Endothelial cell of umbilical vein (primary cell): ENCODE measurements around the gene SLC2A11.

Source experiments
- EZH2 ChIP-seq: IDR thresholded peaks from 2 replicates; pipeline ENCODE4 v1.6.1; 2012; ENCODE audit warnings: borderline replicate concordance, low read depth, mild to moderate bottlenecking, moderate library complexity, low read length, inconsistent platforms; ENCODE audit not compliant: severe bottlenecking
- MYC ChIP-seq: IDR thresholded peaks from one replicate; pipeline ENCODE4 v1.6.1; 2011; ENCODE audit warnings: mild to moderate bottlenecking, low read depth, low read length
- POLR2AphosphoS5 ChIP-seq: IDR thresholded peaks from 2 replicates; pipeline ENCODE4 v1.6.1; 2012; ENCODE audit warnings: low read depth, mild to moderate bottlenecking, control low read depth, low read length, moderate library complexity; ENCODE audit not compliant: insufficient read depth
- TF ChIP-seq, protein P1 (sequence below), 2 donors: IDR thresholded peaks; 1 replicate in 1 of 2; 2 replicates in 1 of 2; pipeline ENCODE4 v1.5.1; 2011; ENCODE audit warnings: low read length in 2 of 2, mild to moderate bottlenecking in 2 of 2, moderate library complexity in 2 of 2, control low read depth in 1 of 2, inconsistent platforms in 1 of 2, low read depth in 1 of 2; ENCODE audit not compliant: insufficient read depth in 1 of 2; ENCODE audit errors: extremely low read depth in 1 of 2

GRCh38 chr22:23874871-23875270, 17.2 kb downstream of the SLC2A11 start:
- TF ChIP-seq, protein P1, sequence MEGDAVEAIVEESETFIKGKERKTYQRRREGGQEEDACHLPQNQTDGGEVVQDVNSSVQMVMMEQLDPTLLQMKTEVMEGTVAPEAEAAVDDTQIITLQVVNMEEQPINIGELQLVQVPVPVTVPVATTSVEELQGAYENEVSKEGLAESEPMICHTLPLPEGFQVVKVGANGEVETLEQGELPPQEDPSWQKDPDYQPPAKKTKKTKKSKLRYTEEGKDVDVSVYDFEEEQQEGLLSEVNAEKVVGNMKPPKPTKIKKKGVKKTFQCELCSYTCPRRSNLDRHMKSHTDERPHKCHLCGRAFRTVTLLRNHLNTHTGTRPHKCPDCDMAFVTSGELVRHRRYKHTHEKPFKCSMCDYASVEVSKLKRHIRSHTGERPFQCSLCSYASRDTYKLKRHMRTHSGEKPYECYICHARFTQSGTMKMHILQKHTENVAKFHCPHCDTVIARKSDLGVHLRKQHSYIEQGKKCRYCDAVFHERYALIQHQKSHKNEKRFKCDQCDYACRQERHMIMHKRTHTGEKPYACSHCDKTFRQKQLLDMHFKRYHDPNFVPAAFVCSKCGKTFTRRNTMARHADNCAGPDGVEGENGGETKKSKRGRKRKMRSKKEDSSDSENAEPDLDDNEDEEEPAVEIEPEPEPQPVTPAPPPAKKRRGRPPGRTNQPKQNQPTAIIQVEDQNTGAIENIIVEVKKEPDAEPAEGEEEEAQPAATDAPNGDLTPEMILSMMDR (IDR thresholded peaks at IDR 0.05; ENCODE audit: extremely low read depth in 1 of 2, insufficient read depth in 1 of 2, low read depth in 1 of 2, low read length in 2 of 2) = no peak
- TF ChIP-seq POLR2AphosphoS5 (no peak), MYC (no peak), EZH2 (no peak)
